Left ventricle myocardium inferior (tissue), 1 donor: ENCODE results near the gene SRA1. TPM values are rescaled to one million over a fixed set of nuclear protein-coding genes. Genes with fewer than 3 reads are reported as not detected.
A peak's percentile ranks its signal among the peaks of the same experiment; 100 is the strongest.

Source experiments
- DNase-seq: peaks from one replicate; pipeline ENCODE4 v3.0.0-alpha.2; 2020
- H3K27ac ChIP-seq: fragments of 200-600 bp; replicated peaks from 2 replicates; pipeline ENCODE4 v1.8.0; 2021
- H3K27me3 ChIP-seq: fragments of 200-600 bp; 2 replicates; pipeline ENCODE4 v1.8.0; 2021; ENCODE audit warnings: low read depth
- H3K36me3 ChIP-seq: fragments of 200-600 bp; 2 replicates; pipeline ENCODE4 v1.8.0; 2021
- H3K4me1 ChIP-seq: fragments of 200-600 bp; 2 replicates; pipeline ENCODE4 v1.8.0; 2021
- H3K4me3 ChIP-seq: fragments of 200-600 bp; 2 replicates; pipeline ENCODE4 v1.8.0; 2021; ENCODE audit warnings: mild to moderate bottlenecking, moderate library complexity
- H3K9me3 ChIP-seq: fragments of 200-600 bp; replicated peaks from 2 replicates; pipeline ENCODE4 v1.8.0; 2021
- intact Hi-C: fragments of 100-400 bp; cut with micrococcal nuclease; formaldehyde crosslinking; loops from one replicate; pipeline ENCODE4 v1.11.0; 2022
- total RNA-seq: library from RNA; stranded (reverse); fragmentation: NEBNext Ultra II Directional; extraction: Animal tissue kit (Norgen Biotek cat#: 25700); gene quantifications from one replicate; pipeline ENCODE4 v1.2.1, GENCODE V29; 2021
- TF ChIP-seq, protein P1 (sequence below): fragments of 200-600 bp; IDR thresholded peaks from 2 replicates; pipeline ENCODE4 v1.8.0; 2021; ENCODE audit warnings: antibody characterized with exemption, mild to moderate bottlenecking, borderline replicate concordance
- donor health status: DM: no; HTN: yes; CAD: no; lungs with severe emphysema.

Gene SRA1
- total RNA-seq, 1 donor from 2014 or later = 28.6 TPM

DNA sequence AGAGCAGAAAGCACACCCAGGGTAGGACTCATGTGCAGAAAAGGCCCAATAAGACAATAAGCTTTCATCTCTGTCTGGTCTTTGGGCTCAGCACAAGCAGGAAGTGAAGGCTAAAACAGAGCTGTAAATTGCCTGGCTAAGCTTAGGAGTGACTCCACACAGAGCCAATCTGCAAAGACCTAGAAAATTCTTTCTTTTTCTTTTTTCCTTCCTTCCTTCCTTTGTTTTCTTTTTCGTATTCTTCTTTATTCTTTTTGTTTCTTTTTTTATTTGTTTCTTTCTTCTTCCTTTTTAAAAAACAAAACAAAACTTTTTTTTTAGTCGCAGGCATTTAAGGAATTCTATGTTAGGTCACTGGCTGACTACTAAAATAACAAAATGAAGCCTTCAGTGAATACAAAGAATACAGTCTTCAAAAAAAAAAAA, 19.5 kb upstream of the SRA1 start:
- TF ChIP-seq, protein P1, sequence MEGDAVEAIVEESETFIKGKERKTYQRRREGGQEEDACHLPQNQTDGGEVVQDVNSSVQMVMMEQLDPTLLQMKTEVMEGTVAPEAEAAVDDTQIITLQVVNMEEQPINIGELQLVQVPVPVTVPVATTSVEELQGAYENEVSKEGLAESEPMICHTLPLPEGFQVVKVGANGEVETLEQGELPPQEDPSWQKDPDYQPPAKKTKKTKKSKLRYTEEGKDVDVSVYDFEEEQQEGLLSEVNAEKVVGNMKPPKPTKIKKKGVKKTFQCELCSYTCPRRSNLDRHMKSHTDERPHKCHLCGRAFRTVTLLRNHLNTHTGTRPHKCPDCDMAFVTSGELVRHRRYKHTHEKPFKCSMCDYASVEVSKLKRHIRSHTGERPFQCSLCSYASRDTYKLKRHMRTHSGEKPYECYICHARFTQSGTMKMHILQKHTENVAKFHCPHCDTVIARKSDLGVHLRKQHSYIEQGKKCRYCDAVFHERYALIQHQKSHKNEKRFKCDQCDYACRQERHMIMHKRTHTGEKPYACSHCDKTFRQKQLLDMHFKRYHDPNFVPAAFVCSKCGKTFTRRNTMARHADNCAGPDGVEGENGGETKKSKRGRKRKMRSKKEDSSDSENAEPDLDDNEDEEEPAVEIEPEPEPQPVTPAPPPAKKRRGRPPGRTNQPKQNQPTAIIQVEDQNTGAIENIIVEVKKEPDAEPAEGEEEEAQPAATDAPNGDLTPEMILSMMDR = no peak
- Histone ChIP-seq H3K27ac (peak overlapping the region; percentile 45), H3K4me1 (peaks cover 12% of the 10 kb centered on the region), H3K4me3 (no peak overlapping the region), H3K27me3 (no peaks in the 10 kb centered on the region), H3K36me3 (no peaks in the 10 kb centered on the region), H3K9me3 (no peaks in the 10 kb centered on the region)
- intact Hi-C loops = loop anchor here (10.0 kb wide), 1 partner anchor 48 kb away; no protein-coding TSS in a partner anchor
- no peak for DNase-seq

DNA sequence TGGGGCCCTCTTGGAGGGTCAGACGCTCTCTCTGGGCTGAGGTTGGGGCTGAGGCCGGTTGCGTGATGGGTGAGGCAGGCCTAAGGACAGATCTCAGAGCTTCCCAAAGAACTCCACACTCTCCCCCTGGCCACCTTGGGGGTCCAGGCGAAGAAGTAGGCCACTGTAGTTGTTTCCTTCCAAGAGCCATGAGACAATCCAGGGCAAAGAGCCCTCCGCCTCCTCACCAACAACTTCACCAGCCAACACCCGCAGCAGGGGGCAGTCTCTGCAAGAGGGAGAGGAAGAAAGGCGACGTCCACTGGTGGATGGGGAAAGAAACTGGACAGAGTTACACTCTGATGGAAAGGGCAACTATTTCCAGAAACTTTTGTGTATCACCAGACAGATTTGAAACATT, 18.0 kb upstream of the SRA1 start:
- H3K4me1 ChIP-seq = peaks cover 27% of the 10 kb centered on the region
- no peaks in the 10 kb centered on the region for H3K27me3 ChIP-seq
- H3K36me3 ChIP-seq = no peaks in the 10 kb centered on the region
- TF ChIP-seq, protein P1 = peak; percentile 45
- H3K4me3 ChIP-seq = no peak overlapping the region
- H3K9me3 ChIP-seq = no peaks in the 10 kb centered on the region
- no peak overlapping the region for H3K27ac ChIP-seq
- intact Hi-C loops = loop anchor here (10.0 kb wide), 1 partner anchor 49 kb away; no protein-coding TSS in a partner anchor
- DNase-seq = peak; percentile 49

DNA sequence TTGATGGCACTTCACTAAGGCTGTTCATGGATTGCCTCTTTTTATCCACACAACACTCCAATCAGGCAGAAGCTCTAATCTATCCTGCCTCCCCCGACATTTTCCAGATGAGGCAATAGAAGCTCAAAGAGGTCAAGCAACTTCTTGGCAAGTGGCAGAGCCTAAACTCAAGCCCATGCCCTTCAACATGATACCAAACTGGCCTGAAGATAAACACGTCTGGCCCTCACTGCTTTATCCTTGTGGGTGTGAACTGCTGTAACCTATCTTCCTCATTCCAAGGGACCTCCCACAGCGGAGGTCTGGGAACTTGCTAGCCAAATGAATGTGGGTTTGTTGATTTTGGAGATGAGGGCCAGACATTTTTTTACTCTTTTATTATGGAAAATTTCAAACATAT, 16.9 kb upstream of the SRA1 start:
- intact Hi-C loops = loop anchor here (10.0 kb wide), 1 partner anchor 51 kb away; no protein-coding TSS in a partner anchor
- H3K27me3 ChIP-seq = no peaks in the 10 kb centered on the region
- no peak for DNase-seq
- no peak overlapping the region for H3K4me3 ChIP-seq
- H3K9me3 ChIP-seq = no peaks in the 10 kb centered on the region
- H3K27ac ChIP-seq = no peak overlapping the region
- TF ChIP-seq, protein P1 = no peak
- H3K36me3 ChIP-seq = no peaks in the 10 kb centered on the region
- H3K4me1 ChIP-seq = peaks cover 38% of the 10 kb centered on the region

DNA sequence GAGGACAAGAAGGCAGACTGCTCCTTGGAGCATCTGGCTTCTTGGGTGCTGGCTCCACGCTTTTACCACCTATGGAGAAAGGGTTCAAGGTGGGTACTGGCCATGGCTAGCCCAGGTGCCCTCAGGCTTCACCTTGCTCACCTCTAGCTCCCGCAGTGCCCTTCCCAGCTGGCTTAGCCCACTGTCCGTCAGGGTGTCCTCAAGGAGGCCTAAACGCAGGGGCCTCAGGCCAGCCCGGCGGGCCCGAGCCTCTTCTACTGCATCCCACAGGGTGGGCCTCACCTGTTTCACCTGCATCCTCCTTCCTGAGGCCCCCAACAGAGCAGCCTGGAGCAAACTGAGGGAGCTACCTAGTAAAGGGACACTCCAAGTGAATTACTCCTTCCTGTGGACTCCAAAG, 16.4 kb upstream of the SRA1 start:
- TF ChIP-seq, protein P1 = no peak
- H3K4me3 ChIP-seq = no peak overlapping the region
- H3K9me3 ChIP-seq = no peaks in the 10 kb centered on the region
- intact Hi-C loops = loop anchor here (10.0 kb wide), 1 partner anchor 51 kb away; no protein-coding TSS in a partner anchor
- peaks cover under 1% of the 10 kb centered on the region for H3K36me3 ChIP-seq
- DNase-seq = no peak
- H3K4me1 ChIP-seq = peaks cover 43% of the 10 kb centered on the region
- no peaks in the 10 kb centered on the region for H3K27me3 ChIP-seq
- no peak overlapping the region for H3K27ac ChIP-seq

DNA sequence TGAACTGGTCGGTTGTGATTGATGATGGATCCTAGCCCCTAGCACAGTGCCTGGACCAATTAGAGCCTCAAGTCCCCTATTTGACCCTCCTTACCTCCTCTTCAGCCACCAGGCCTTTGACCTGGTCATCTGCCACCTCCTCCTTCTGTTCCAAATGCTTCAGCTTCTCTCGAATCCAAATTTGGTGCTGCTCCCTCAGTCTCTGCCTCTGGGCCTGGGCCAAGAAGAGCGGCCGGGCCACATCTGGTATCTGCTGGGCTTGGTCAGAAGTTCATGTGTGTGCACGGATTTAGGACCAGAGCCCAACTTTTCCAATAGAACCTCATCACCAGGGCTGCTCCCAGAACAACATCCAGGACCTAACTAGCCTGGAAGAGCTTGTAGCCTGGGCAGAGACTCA, 13.8 kb upstream of the SRA1 start:
- intact Hi-C loops = loop anchor here (10.0 kb wide), 1 partner anchor 54 kb away; no protein-coding TSS in a partner anchor
- Histone ChIP-seq H3K9me3 (no peaks in the 10 kb centered on the region), H3K4me1 (peaks cover 69% of the 10 kb centered on the region), H3K36me3 (peaks cover 24% of the 10 kb centered on the region), H3K27me3 (no peaks in the 10 kb centered on the region), H3K4me3 (no peak overlapping the region), H3K27ac (peak overlapping the region; percentile 86)
- TF ChIP-seq, protein P1 = no peak
- peak; percentile 57 for DNase-seq
